GM23248 (cell line): ENCODE measurements around the gene ST3GAL5.

ENCODE experiments used
- EZH2 ChIP-seq: fragments of 200-600 bp; sonication (generic); IDR thresholded peaks from 2 replicates; pipeline ENCODE4 v1.6.1; 2018; ENCODE audit warnings: antibody characterized with exemption, mild to moderate bottlenecking; ENCODE audit not compliant: insufficient read depth, poor library complexity, severe bottlenecking
- EZH2phosphoT487 ChIP-seq: fragments of 200-600 bp; sonication (generic); IDR thresholded peaks from 2 replicates; pipeline ENCODE4 v1.6.1; 2018; ENCODE audit warnings: antibody characterized with exemption, moderate library complexity, mild to moderate bottlenecking, low read depth; ENCODE audit not compliant: insufficient read depth

DNA sequence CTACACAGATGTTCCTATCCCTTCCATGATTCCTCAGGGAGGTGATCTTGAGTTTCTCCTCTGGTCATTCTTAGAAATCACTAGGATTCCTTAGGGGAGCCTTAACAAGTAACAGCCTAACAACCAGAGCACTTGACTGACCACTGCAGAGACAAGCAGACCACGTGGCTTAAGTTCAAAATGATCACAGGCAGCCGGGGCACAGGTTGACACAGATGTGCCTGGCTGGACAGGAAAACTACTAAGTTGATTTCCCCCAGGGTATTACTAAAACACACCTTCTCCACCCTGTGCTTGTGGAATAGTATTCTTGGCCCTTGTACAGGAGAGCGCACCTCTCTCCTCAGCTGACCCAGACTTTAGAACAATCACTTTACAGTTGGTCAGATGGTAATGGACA, 29.9 kb downstream of the ST3GAL5 start:
- TF ChIP-seq EZH2 = no peak
- no peak for TF ChIP-seq EZH2phosphoT487
